ENCODE measurements around the gene HINFP. TPM values are rescaled to one million over a fixed set of nuclear protein-coding genes. Genes with fewer than 3 reads are reported as not detected.
"Not testable (repeated sequence)": the region's sequence is repeated elsewhere in the genome, so short reads cannot be mapped to it uniquely, and the experiment has no call there.

The HINFP gene
- total RNA-seq, 1 experiment from 2014 or later: 13.6 TPM

GRCh38 chr11:119099711-119100110 is 21.7 kb upstream of the HINFP start:
- no peak for DNase-seq (ENCODE audit: extremely low read depth, low read depth)

GRCh38 chr11:119100246-119100970 is 21.0 kb upstream of the HINFP start:
- DNase-seq (ENCODE audit: extremely low read depth, low read depth): peak; percentile 46

DNA sequence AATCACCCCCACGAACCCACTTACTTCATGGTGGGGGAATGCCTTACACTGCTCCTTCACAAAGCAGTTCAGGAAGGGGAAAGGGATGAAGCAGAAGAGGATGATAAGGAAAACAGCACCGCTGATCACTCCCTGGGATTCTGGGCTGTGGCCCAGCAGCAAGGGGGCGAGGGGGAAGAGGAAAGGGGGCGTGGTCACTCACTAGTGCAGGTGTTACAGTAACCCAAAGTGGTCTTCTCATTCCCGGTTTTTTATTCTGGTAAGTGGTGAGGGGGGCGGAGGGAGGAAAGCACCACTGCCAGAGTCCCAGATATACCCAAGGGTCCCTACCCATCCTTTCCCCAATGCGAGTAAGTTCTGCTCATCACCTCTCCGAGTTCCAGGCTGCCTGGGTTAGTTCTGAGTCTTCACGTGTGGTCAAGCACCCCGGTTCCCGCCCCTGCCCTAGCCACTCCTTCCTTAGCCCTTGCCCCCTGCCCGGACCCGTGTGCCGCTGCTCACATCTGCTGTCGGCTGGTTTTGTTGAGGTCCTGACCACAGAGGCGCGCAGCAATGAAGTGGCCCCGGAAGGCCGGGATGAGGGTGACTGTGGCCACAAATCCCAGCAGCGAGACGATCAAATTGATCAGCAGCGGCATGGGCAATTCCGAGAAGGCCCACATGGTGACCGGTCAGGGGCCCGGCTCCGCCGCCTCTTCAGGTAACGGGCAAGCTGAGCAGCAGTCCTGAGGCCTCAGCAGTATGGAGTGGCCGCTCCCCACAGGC is 20.2 kb upstream of the HINFP start:
- DNase-seq (ENCODE audit: extremely low read depth, low read depth): no peak

DNA sequence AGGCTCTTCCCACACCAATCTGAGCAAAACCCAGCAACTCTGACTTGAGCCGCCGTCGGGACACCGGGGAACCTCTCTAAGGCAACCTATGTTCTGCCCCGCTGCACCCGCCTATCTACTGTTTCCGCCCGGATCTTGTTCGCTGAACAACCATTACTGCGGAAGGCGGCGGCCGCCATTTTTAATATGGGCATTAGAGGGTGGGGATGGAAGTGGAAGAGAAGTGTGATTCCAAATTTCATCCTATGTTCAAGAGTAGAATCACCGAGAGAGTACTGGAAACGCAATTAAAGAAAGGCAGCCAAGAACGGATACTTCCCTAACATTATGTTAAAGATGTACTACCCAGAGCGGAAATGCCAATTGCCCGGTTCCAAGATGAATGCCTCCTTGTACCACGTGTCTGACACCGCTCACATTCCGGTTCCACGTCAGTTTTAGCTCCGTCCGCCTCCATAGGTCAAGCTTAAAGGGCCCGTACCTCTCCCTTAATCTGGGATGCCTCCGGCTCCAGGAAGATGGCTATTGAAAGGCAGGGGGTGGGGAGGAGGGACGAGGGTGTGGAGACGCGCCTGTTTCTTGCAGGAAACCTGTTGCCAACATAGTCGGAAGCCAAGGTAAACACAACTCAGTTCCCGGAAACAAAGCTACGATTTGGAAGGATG is 19.5 kb upstream of the HINFP start, which contains the start of gene DPAGT1:
TSS of gene DPAGT1 (minus strand) at position 95 of the 665 bp plus-strand sequence. CDS start 198 bp downstream, outside the sequence.
- DNase-seq (ENCODE audit: extremely low read depth, low read depth): peak; percentile 96

DNA sequence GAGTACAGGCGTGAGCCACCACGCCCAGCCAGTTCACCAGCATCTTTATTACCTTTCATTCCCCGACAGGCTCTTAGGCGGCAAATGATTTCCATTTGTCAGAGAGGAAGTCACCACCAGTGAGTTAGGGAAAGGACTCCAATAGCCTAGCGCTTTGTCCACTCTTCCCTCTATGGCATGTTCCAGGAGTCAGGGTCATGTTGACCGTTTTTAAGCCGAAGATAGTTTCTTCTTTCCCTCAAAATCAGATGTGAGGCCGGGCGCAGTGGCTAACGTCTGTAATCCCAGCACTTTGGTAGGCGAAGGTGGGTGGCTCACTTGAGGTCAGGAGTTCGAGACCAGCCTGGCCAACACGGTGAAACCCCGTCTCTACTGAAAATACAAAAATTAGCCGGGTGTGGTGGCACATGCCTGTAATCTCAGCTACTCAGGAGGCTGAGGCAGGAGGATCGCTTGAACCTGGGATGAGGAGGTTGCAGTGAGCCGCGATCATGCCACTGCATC is 18.2 kb upstream of the HINFP start:
- not testable (repeated sequence) for DNase-seq (ENCODE audit: extremely low read depth, low read depth)

- no peak for DNase-seq (ENCODE audit: extremely low read depth, low read depth)
Measured at GRCh38 chr11:119103793-119104192, 17.6 kb upstream of the HINFP start.

GRCh38 chr11:119106564-119107537 is 14.5 kb upstream of the HINFP start, which contains the start of gene C2CD2L:
TSS of gene C2CD2L (plus strand) at chr11:119107344. CDS start at chr11:119107742, 398 bp downstream.
- peak; percentile 77 for DNase-seq (ENCODE audit: extremely low read depth, low read depth)

- DNase-seq (ENCODE audit: extremely low read depth, low read depth): no peak
Measured at GRCh38 chr11:119107538-119108145, 13.7 kb upstream of the HINFP start.

GRCh38 chr11:119108146-119108856 is 13.1 kb upstream of the HINFP start:
- no peak for DNase-seq (ENCODE audit: extremely low read depth, low read depth)

- DNase-seq (ENCODE audit: extremely low read depth, low read depth): no peak
Measured at GRCh38 chr11:119108857-119109221, 12.5 kb upstream of the HINFP start.

DNA sequence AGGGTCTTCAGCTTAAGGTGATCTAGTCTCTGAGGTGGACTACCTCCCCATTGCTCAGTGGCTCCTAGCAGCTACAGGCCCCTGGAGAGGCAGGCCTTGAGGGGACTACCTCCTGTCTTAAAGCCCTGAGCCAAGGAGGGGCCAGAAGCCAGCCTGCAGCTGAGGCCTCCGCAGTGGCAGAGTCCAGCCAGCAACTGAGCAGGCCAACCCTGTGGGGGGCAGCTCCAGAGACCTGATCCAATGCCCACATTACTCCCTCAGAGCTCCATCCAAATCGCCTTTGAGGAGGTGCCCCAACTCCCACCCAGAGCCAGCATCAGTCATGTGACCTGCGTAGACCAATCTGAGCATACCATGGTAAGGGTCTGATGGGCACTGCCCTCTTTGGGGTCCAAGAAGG is 11.5 kb upstream of the HINFP start:
- DNase-seq (ENCODE audit: extremely low read depth, low read depth): no peak

DNA sequence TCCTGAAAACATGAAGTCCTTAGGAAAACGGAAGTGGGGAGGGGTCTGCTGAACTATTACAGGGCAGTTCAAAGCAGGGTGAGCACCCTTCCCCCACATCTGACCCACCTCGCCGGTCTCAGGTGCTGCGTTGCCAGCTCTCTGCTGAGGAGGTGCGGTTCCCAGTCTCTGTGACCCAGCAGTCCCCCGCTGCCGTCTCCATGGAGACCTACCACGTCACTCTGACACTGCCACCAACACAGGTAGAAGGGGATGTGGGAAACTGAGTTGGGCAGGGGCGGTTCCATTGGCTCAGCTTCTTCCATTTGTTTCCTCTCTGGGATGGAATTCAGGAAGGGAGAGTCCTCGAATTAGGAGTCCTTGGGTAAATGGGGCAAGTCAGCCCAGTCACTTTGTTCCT is 10.9 kb upstream of the HINFP start:
- DNase-seq (ENCODE audit: extremely low read depth, low read depth): no peak

- no peak for DNase-seq (ENCODE audit: extremely low read depth, low read depth)
Measured at GRCh38 chr11:119111361-119111925, 9.9 kb upstream of the HINFP start.

DNA sequence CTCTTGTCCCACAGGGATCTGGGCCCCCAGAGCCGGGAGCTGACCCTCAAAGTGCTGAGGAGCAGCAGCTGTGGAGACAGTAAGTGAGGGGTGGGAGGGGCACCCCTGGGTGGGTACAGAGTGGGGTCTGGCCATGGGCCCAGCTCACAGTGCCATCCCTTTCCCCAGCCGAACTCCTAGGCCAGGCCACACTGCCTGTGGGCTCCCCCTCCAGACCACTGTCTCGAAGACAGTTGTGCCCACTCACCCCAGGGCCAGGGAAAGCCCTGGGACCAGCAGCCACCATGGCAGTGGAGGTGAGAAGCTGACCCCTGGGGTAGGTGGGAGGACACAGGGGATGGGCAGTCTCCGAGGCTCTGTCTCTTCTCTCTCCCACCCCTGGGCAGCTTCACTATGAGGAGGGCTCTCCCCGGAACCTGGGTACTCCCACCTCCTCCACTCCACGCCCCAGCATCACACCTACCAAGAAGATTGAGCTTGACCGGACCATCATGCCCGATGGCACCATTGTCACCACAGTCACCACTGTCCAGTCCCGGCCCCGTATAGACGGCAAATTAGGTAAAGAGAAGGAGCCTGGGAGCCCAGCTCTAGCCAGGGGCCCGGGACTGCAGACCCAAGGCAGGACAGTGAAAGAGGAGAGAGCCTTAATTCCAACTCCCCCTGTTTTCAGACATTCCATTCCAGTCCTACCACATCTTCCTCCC is 8.9 kb upstream of the HINFP start:
- no peak for DNase-seq (ENCODE audit: extremely low read depth, low read depth)

DNA sequence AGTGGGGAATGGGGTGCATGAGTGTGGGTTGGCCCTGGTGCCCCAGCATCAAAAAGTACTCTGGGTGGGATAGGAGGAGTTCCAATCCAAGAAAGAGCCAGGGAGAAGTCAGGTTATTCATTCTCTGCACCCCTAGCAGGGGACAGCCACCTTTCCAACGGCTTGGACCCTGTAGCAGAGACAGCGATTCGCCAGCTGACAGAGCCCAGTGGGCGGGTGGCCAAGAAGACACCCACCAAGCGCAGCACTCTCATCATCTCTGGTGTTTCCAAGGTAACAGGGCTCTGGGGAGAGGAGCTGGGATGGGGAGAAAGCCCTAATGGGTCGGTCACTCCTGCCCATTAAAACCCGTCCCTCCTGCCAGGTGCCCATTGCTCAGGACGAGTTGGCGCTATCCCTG is 7.7 kb upstream of the HINFP start:
- DNase-seq (ENCODE audit: extremely low read depth, low read depth): no peak

DNA sequence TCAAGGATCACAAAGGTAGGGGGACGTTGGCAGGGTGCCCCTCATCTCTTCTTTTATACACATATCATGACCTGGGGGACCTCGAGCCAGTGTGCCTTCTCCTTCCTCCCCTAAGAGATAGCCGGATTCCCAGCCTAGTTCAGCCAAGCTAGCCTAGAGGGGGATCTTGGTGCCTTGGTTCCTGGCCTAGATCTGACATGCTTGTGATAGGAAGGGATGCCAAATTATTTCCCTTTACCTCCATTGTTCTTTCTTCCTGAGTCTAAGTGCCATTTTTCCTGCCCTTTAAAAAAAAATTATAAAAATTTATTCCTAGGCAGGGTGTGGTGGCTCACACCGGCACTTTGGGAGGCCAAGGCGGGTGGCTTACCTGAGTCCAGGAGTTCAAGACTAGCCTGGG is 7.0 kb upstream of the HINFP start:
- no peak for DNase-seq (ENCODE audit: extremely low read depth, low read depth)

DNA sequence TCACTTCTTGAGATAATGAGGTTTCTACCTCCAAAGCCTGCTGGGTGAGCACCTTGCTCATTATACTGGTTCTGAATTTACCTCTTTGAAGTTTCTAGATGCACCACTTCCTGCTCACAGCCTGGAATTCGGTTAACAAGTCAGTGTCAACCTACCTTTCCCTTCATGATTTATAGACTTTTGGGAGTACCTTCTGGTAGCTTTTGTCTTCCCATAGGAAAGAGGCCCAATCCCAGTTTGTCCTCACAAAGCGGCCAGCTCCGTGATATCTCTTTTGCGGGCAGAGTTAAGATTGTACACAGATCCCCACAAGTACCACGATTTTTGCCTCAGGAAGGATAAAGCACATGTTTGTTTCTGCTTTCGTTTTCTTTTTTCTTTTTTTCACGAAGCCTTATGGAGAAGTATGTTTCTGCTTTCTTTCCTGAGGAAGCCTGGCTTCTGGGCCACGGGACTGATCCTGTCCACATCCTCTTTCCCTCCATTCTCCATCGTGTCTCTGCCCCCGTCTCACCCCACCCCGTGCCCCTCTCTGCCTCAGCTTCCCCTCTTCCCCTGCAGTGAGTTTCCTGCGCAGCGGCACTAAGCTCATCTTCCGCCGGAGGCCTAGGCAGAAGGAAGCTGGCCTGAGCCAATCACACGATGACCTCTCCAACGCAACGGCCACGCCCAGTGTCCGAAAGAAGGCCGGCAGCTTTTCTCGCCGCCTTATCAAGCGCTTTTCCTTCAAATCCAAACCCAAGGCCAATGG is 5.7 kb upstream of the HINFP start:
- no peak for DNase-seq (ENCODE audit: extremely low read depth, low read depth)
